Measurements from ENCODE around the gene PSMB7.

DNA sequence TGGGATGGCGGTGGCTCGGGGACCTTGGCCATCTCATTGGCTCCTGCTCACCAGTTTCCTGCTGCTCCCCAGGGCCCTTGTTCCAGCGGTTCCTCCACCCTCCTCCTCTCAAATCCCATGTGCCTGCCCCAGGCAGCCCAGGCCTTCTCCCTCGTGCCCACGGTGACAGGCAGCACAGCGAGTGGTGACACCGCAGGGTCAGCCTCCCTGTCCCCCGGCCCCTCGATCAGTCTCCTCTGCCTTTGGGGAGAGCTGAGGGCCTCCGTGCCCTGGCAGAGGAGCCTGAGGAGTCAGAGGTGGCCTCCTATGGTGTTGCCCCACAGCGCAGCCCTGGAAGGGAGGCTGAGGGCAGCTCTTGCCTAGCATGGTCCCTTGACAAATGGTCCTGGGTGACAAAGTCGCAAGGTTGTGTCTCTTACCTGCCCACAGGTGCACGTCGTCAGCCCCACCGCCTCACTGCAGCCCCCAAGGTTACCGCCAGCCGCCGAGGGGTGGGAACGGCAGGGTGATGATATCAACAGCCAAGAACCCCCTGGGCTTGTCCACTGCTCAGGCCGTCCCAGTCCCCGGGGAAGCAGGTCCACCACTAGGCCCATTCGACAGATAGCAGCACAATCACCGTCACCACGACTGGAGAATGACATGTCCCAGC is 107.7 kb downstream of the PSMB7 start:
- TF ChIP-seq CTCF (conservative IDR thresholded peaks at IDR 0.05; ENCODE audit: low read length) (no peak), EZH2phosphoT487 (IDR thresholded peaks at IDR 0.05; ENCODE audit: borderline replicate concordance) (no peak)
